SJSA1 (cell line): ENCODE data around the gene BLTP2. TPM values are rescaled to one million over a fixed set of nuclear protein-coding genes. Genes with fewer than 3 reads are reported as not detected.
"Not testable (repeated sequence)": the region's sequence is repeated elsewhere in the genome, so short reads cannot be mapped to it uniquely, and the experiment has no call there.

ENCODE experiments used
- DNase-seq, 2 experiments: peaks; one replicate each; pipeline ENCODE4 v3.0.0-alpha.2; 2015 to 2020; ENCODE audit warnings: low spot score in 2 of 2, low read depth in 1 of 2
- H3K27ac ChIP-seq: fragments of 250-450 bp; sonication (Bioruptor Pico); 2 replicates; pipeline ENCODE4 v1.5.1; 2020; ENCODE audit warnings: mild to moderate bottlenecking, moderate library complexity
- H3K27me3 ChIP-seq: fragments of 250-450 bp; sonication (Bioruptor Pico); replicated peaks from 2 replicates; pipeline ENCODE4 v1.5.1; 2020; ENCODE audit warnings: mild to moderate bottlenecking, moderate library complexity
- H3K36me3 ChIP-seq: fragments of 250-450 bp; sonication (Bioruptor Pico); 2 replicates; pipeline ENCODE4 v1.5.1; 2020; ENCODE audit warnings: mild to moderate bottlenecking
- H3K4me1 ChIP-seq: fragments of 250-450 bp; sonication (Bioruptor Pico); replicated peaks from 2 replicates; pipeline ENCODE4 v1.6.1; 2021; ENCODE audit warnings: mild to moderate bottlenecking
- H3K4me3 ChIP-seq: fragments of 250-450 bp; sonication (Bioruptor Pico); 2 replicates; pipeline ENCODE4 v1.5.1; 2020; ENCODE audit warnings: mild to moderate bottlenecking
- H3K9me3 ChIP-seq: fragments of 250-450 bp; sonication (Bioruptor Pico); replicated peaks from 2 replicates; pipeline ENCODE4 v1.5.1; 2020; ENCODE audit warnings: mild to moderate bottlenecking
- total RNA-seq: library from RNA; depleted of rRNA; stranded (reverse); fragments of >200 nt; shearing (Covaris generic); gene quantifications from 2 replicates; pipeline ENCODE4 v1.2.3, GENCODE V29; 2014

The BLTP2 gene
- total RNA-seq, 1 experiment from 2014 or later = 58.8 TPM

DNA sequence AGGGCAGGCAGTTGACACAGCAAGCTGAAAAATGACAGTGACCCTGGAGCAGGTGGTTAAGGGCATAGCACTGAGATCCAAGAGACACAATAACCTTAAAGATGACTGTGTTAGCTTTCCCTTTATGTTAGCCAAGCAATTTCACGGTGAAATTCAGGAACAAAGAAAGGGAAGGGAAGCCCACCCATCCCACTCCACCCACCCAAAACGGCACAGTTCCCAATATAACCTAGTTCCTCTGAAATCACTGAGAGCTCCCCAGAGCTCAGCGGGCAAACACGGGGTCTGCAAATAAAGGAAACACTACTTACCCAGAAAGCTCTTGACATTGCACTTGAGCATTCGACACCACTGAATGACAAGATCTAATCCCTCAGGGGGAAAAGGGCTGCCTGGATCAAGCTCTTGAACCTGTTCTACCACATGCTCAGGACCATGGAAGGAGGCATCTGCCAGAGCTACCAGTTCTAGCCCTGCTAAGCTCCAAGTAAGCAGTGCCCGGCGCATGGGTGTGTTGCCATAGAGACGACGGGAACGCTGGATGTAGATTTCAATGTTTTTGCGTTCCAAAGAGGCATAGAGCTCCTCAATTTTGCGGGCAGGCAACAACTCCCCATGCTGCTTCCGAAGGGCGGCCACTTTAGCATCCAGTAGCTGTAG is 10.6 kb downstream of the BLTP2 start:
- Histone ChIP-seq H3K9me3 (no peaks in the 10 kb centered on the region), H3K4me3 (no peak overlapping the region), H3K27ac (no peak overlapping the region), H3K27me3 (no peaks in the 10 kb centered on the region), H3K36me3 (peaks cover 95% of the 10 kb centered on the region), H3K4me1 (no peaks in the 10 kb centered on the region)
- DNase-seq = no peak

GRCh38 chr17:28626818-28627217 is 18.1 kb downstream of the BLTP2 start:
- no peak for DNase-seq
- H3K27me3 ChIP-seq = no peaks in the 10 kb centered on the region
- peaks cover 77% of the 10 kb centered on the region for H3K36me3 ChIP-seq
- H3K9me3 ChIP-seq = no peaks in the 10 kb centered on the region
- no peaks in the 10 kb centered on the region for H3K4me1 ChIP-seq
- H3K27ac ChIP-seq = no peak overlapping the region
- H3K4me3 ChIP-seq = no peak overlapping the region

GRCh38 chr17:28624148-28624547 is 20.8 kb downstream of the BLTP2 start:
- no peak for DNase-seq
- Histone ChIP-seq H3K27ac (no peak overlapping the region), H3K4me1 (no peaks in the 10 kb centered on the region), H3K9me3 (no peaks in the 10 kb centered on the region), H3K27me3 (no peaks in the 10 kb centered on the region), H3K4me3 (no peak overlapping the region), H3K36me3 (peaks cover 82% of the 10 kb centered on the region)

- Histone ChIP-seq H3K9me3 (no peaks in the 10 kb centered on the region), H3K36me3 (peaks cover 86% of the 10 kb centered on the region), H3K4me1 (no peaks in the 10 kb centered on the region), H3K27me3 (no peaks in the 10 kb centered on the region), H3K4me3 (no peak overlapping the region), H3K27ac (no peak overlapping the region)
- DNase-seq = no peak
Measured at GRCh38 chr17:28623696-28624095, 21.3 kb downstream of the BLTP2 start.

- DNase-seq = no peak
- Histone ChIP-seq H3K27ac (no peak overlapping the region), H3K27me3 (no peaks in the 10 kb centered on the region), H3K36me3 (peaks cover 89% of the 10 kb centered on the region), H3K9me3 (no peaks in the 10 kb centered on the region), H3K4me1 (no peaks in the 10 kb centered on the region), H3K4me3 (no peak overlapping the region)
Measured at GRCh38 chr17:28622186-28622585, 22.8 kb downstream of the BLTP2 start.

GRCh38 chr17:28620010-28620409 is 24.9 kb downstream of the BLTP2 start:
- Histone ChIP-seq H3K4me3 (no peak overlapping the region), H3K9me3 (no peaks in the 10 kb centered on the region), H3K36me3 (peaks cover 96% of the 10 kb centered on the region), H3K27ac (no peak overlapping the region), H3K4me1 (no peaks in the 10 kb centered on the region), H3K27me3 (no peaks in the 10 kb centered on the region)
- no peak for DNase-seq

- H3K27ac ChIP-seq = no peak overlapping the region
- H3K36me3 ChIP-seq = peaks cover 95% of the 10 kb centered on the region
- no peaks in the 10 kb centered on the region for H3K4me1 ChIP-seq
- DNase-seq = no peak
- no peak overlapping the region for H3K4me3 ChIP-seq
- H3K9me3 ChIP-seq = no peaks in the 10 kb centered on the region
- H3K27me3 ChIP-seq = no peaks in the 10 kb centered on the region
Measured at GRCh38 chr17:28618464-28618863, 26.5 kb downstream of the BLTP2 start.

GRCh38 chr17:28616281-28616680 is 28.7 kb downstream of the BLTP2 start:
- Histone ChIP-seq H3K4me3 (no peak overlapping the region), H3K36me3 (peaks cover 89% of the 10 kb centered on the region), H3K27ac (no peak overlapping the region), H3K27me3 (no peaks in the 10 kb centered on the region), H3K9me3 (no peaks in the 10 kb centered on the region), H3K4me1 (no peaks in the 10 kb centered on the region)
- DNase-seq = no peak

GRCh38 chr17:28615260-28615940 is 29.6 kb downstream of the BLTP2 start:
- Histone ChIP-seq H3K36me3 (peaks cover 80% of the 10 kb centered on the region), H3K4me1 (no peaks in the 10 kb centered on the region), H3K4me3 (no peak overlapping the region), H3K27me3 (no peaks in the 10 kb centered on the region), H3K9me3 (no peaks in the 10 kb centered on the region), H3K27ac (no peak overlapping the region)
- no peak for DNase-seq

- no peak within 1 kb of the TSS for H3K27ac ChIP-seq
- H3K4me3 ChIP-seq = no peak within 1 kb of the TSS
- H3K27me3 ChIP-seq = no peaks in the 10 kb centered on the region
- H3K36me3 ChIP-seq = peaks cover 66% of the 10 kb centered on the region
- no peaks in the 10 kb centered on the region for H3K4me1 ChIP-seq
- DNase-seq = no peak
- no peaks in the 10 kb centered on the region for H3K9me3 ChIP-seq
Measured at GRCh38 chr17:28613931-28614381, 31.0 kb downstream of the BLTP2 start, which contains the start of gene RSKR. RSKR (minus strand) TSS chr17:28614185; CDS start chr17:28614161, 24 bp downstream.

DNA sequence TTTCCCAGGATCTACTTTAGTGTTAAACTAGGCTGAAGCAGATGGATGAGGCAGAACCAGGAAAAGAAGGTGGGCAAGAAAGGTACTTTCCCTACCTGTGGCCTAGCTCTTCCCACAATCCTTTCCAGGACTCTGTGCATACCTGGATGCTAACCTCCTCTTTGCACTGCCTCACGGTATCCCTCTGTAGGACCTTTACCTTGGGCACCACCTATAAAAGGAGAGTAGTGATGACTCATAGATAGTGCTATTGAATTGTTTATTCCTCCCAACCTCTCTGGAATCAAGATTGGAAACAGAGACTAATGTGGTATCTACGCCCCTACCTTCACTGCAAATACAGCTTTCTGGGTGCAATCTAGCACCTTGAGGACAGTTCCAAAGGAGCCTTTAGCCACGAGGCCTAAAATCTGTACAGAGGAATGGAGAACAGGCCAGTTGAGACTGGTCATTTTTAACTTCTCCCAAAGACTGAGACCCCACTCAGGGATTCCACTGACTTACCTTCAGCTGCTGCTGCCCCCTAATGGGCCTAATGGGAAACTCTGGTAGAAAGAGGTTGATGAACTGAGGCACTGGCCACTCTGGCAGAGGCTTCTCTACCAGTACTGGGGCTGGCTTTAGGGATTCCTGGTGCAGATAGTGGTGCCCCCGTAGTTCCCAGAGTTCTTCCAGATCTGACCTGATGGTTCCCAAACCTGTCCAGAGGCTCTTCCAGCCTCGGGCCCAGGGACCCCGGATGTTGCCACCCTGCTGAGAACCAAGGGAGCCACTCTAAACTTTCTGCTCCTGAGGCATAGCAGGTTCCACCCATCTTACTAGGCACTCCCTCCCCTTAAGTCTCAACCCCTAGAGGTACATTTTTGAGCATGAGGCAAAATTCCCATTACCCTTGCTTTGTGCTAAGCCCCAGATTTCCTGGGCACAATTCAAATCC is 31.8 kb downstream of the BLTP2 start:
- Histone ChIP-seq H3K4me1 (no peaks in the 10 kb centered on the region), H3K27ac (no peak overlapping the region), H3K27me3 (no peaks in the 10 kb centered on the region), H3K9me3 (no peaks in the 10 kb centered on the region), H3K36me3 (peaks cover 58% of the 10 kb centered on the region), H3K4me3 (no peak overlapping the region)
- DNase-seq = no peak

DNA sequence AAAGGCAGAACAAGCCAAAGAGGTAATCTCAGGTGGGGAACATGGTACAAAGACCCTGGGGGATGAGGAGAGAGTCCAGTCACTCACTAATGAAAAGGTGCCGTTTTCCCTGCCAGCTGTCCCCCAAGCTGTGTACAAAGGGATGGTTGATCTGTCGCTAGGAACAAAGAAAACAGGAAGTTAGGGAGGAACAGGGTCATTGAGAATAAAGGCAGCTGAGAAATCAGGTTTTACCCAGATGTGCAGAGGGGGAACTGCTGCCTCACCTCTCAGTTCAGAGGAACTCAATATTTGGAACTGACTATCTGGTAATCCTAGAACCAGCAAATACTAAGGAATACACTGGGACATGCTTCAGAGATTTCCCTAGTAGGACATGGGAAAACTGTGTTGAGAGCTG is 32.4 kb downstream of the BLTP2 start:
- Histone ChIP-seq H3K27me3 (no peaks in the 10 kb centered on the region), H3K9me3 (no peaks in the 10 kb centered on the region), H3K4me1 (no peaks in the 10 kb centered on the region), H3K4me3 (no peak overlapping the region), H3K27ac (no peak overlapping the region), H3K36me3 (peaks cover 52% of the 10 kb centered on the region)
- DNase-seq = no peak

GRCh38 chr17:28610376-28610775 is 34.6 kb downstream of the BLTP2 start:
- H3K4me3 ChIP-seq = no peak overlapping the region
- no peaks in the 10 kb centered on the region for H3K4me1 ChIP-seq
- peaks cover 32% of the 10 kb centered on the region for H3K36me3 ChIP-seq
- no peaks in the 10 kb centered on the region for H3K9me3 ChIP-seq
- H3K27ac ChIP-seq = no peak overlapping the region
- no peak for DNase-seq
- H3K27me3 ChIP-seq = no peaks in the 10 kb centered on the region

GRCh38 chr17:28604031-28604430 is 40.9 kb downstream of the BLTP2 start:
- not testable (repeated sequence) for H3K4me3 ChIP-seq, H3K9me3 ChIP-seq, H3K36me3 ChIP-seq, H3K27me3 ChIP-seq, H3K27ac ChIP-seq, H3K4me1 ChIP-seq, DNase-seq
